Activated gamma-delta T cell treated with anti-CD3 and anti-CD28 coated beads, Interleukin-2, amount 50 U/mL, for 16 hours (primary cell): Measurements from ENCODE around the gene BET1.

ENCODE experiments used
- DNase-seq: peaks from one replicate; pipeline ENCODE4 v3.0.0-alpha.2; 2020; ENCODE audit warnings: low read depth

The BET1 gene

GRCh38 chr7:93957767-93958166 is 46.4 kb downstream of the BET1 start:
- no peak for DNase-seq

- DNase-seq = no peak
Measured at GRCh38 chr7:93955304-93955703, 48.9 kb downstream of the BET1 start.

- no peak for DNase-seq
Measured at GRCh38 chr7:93949423-93949822, 54.7 kb downstream of the BET1 start.

GRCh38 chr7:93948873-93949272 is 55.3 kb downstream of the BET1 start:
- DNase-seq = no peak

GRCh38 chr7:93948106-93948505 is 56.0 kb downstream of the BET1 start:
- no peak for DNase-seq

GRCh38 chr7:93945756-93946535 is 58.2 kb downstream of the BET1 start:
- no peak for DNase-seq

- no peak for DNase-seq
Measured at GRCh38 chr7:93945083-93945482, 59.1 kb downstream of the BET1 start.

- no peak for DNase-seq
Measured at GRCh38 chr7:93944673-93945072, 59.5 kb downstream of the BET1 start.

- no peak for DNase-seq
Measured at GRCh38 chr7:93943816-93944540, 60.2 kb downstream of the BET1 start.
